ENCODE results near the gene FBXW5.

Gene FBXW5

DNA sequence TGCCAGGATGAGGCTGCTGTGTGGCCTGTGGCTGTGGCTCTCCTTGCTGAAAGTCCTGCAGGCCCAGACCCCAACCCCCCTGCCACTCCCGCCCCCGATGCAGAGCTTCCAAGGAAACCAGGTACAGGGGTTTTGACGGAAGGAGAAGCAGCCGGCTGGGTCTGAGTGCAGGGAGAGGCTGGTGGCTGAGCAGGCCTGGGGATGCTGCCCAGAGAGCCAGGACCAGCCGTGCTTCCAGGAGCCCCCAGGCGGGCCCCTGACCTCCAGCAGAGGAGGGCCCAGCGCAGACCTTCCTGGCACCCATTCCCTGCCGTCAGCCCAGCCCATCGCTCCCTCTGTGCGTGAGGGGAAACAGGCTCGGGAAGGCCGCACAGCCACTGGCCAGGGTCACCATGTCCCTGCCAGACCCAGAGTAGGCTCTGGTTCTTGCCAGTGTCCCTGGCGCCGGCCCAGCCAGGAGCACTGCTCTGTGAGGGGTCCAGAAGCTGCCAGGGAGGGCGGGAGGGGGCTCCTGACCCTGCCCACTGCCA lies 7.8 kb upstream of the FBXW5 start:
- H3K4me3 ChIP-seq: no peak overlapping the region
- peak overlapping the region in 1 of 21 experiments; percentile 25 for H3K27ac ChIP-seq

- H3K27ac ChIP-seq: peak within 1 kb of the TSS in 1 of 21 experiments; percentile 25
These were observed 7.2 kb upstream of the FBXW5 start, which contains the start of gene LCN12 for GRCh38 chr9:136951541-136952320. Gene LCN12 (plus strand): TSS chr9:136952273. CDS start chr9:136952328, 55 bp downstream.

GRCh38 chr9:136950656-136951276 lies 6.2 kb upstream of the FBXW5 start:
- H3K27ac ChIP-seq: peak overlapping the region in 17 of 21 experiments; percentile 57 to 97 (median 84)
- peak overlapping the region in 5 of 7 experiments; percentile 44 to 70 (median 56) for H3K4me3 ChIP-seq

More at GRCh38 chr9:136951541-136952320, 7.2 kb upstream of the FBXW5 start, which contains the start of gene LCN12:
- no peak within 1 kb of the TSS for H3K4me3 ChIP-seq

DNA sequence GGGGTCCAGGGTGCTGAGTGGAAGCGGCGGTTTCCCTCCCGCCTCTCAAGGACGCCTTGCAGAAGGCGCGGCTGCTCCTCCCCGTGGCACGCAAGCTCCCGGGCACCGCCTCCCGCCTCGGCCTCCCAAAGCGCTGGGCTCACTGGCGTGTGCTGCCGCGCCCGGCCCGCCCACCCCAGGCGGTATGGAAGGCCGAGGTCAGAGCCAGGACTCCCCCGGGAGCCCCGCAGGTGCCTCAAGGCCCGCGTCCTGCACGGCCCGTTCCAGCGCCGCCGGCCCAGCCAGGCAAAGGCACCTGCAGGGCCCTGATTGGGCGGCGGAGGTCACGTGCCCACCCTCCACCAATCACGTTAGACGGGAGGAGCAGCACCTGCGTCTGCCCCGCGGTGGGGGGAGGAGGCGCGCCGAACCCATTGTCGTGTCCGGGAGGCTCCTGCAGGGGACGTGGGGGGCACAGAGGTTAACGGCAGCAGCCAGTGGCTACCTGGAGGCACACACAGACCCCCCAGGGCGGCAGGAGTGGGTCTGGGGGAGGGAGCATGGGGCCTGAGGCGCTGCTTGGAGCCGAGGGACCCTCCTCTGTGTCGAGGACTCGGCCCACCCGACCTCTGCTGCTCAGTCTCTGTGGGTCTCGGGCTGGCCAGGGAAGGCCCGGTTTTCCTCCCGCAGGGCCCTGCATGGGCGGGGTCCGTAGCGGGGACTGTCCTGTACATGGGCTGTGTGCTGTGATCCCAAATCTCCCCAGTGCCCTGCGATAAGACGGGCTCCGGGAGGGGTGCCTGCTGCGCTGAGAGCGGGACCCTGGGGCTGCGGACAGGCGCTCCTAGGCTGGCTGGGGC lies 5.5 kb upstream of the FBXW5 start:
- H3K27ac ChIP-seq: peak overlapping the region in 20 of 21 experiments; percentile 57 to 97 (median 84)

GRCh38 chr9:136949239-136949816 lies 4.8 kb upstream of the FBXW5 start:
- peak overlapping the region in 20 of 21 experiments; percentile 57 to 97 (median 84) for H3K27ac ChIP-seq
- peak overlapping the region; percentile 39 to 70 (median 56) for H3K4me3 ChIP-seq

More for the DNA sequence above, 5.5 kb upstream of the FBXW5 start:
- H3K4me3 ChIP-seq: peak overlapping the region; percentile 39 to 70 (median 56)

- Histone ChIP-seq H3K4me3 (no peak overlapping the region), H3K27ac (peak overlapping the region in 2 of 21 experiments; percentile 38 to 63)
These were observed 3.5 kb upstream of the FBXW5 start for GRCh38 chr9:136947955-136948510.

DNA sequence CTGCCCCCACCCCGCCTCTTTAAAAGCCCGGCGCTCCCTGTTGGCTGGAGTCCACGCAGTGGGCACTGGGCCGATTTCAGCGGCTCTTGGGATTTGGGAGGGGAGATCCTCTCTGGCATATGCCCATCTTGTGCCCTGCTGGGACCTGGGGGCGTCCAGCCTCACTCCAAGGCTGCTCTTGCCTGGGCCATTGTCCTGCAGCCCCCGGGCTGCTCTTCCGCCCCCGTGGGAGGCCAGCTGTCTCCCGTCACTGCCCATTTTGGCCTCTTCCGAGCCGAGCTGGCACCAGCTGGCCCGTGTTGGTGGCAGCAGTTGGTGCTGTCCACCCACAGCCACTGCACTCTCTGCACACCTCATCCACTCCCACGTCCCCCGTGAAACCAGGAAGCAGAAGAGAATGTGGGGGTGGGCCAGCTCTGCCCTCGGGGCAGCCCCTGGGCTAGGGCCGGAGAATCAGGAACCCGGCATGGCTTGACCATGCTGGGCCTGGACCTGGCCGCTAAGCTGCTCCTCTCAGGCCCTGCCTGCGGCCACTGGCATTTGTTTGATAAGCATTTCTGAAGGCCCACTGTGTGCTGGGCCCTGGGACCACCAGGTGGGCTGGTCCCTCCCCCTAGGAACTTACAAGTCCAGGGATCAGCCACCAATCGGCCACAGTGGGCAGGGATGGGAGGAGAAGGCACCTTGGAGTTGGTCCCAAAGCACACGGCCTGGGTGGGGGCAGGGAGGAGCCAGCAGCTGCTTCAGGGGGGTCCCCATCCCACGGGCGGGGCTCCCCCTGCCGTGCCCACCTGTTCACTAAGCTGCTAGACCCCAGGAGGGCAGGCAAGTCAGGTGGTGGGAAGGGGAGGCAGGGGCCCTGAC lies 2.7 kb upstream of the FBXW5 start:
- peak overlapping the region in 3 of 21 experiments; percentile 14 to 63 (median 38) for H3K27ac ChIP-seq

GRCh38 chr9:136946228-136947027 lies 1.9 kb upstream of the FBXW5 start:
- Histone ChIP-seq H3K4me3 (no peak overlapping the region), H3K27ac (peak overlapping the region in 1 of 21 experiments; percentile 14)

More for the DNA sequence above, 2.7 kb upstream of the FBXW5 start:
- H3K4me3 ChIP-seq: no peak overlapping the region

GRCh38 chr9:136945333-136946227 lies 1.0 kb upstream of the FBXW5 start:
- H3K27ac ChIP-seq: no peak overlapping the region

DNA sequence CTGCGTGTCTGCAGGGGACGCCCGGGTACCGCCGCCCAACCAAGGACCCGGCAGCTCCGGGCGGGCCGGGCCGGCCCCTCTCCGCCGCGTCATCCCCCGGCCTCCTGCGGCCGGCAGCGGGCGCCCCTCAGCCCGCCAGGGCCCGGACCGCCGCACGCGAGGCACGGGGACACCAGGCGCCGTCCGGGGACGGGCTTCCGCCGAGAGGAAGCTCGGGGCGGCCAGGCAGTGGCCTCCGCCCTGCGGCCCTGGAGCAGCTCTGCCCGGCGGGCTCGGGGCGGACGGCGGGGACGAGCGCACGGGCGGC lies 373 bp downstream of the FBXW5 start:
- H3K4me3 ChIP-seq: peak overlapping the region; percentile 70 to 99 (median 88)
- H3K27ac ChIP-seq: peak overlapping the region; percentile 74 to 98 (median 93)

More at GRCh38 chr9:136945333-136946227, 1.0 kb upstream of the FBXW5 start:
- no peak overlapping the region for H3K4me3 ChIP-seq

GRCh38 chr9:136943291-136944211 lies 987 bp downstream of the FBXW5 start:
- peak overlapping the region; percentile 74 to 98 (median 93) for H3K27ac ChIP-seq
- H3K4me3 ChIP-seq: peak overlapping the region; percentile 70 to 99 (median 88)

DNA sequence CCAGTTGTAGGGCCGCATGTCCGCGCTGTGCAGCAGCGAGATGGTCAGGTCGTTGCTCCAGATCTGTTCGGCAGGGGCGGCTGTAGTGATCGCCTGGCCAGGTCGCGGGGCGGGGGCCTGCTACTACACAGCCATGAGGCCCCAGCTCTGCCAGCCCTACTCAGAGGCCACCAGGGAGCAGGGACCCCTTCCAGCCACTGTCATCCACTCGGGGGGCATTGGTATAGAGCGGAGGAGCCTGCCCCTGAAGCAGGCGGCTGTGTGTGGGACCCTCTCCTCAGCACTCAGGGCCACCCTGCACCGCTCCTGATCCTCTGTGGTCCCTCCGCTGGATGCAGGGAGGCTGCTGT lies 1.7 kb downstream of the FBXW5 start:
- H3K4me3 ChIP-seq: peak overlapping the region in 5 of 7 experiments; percentile 81 to 95 (median 88)
- H3K27ac ChIP-seq: peak overlapping the region in 10 of 21 experiments; percentile 90 to 98 (median 94)

DNA sequence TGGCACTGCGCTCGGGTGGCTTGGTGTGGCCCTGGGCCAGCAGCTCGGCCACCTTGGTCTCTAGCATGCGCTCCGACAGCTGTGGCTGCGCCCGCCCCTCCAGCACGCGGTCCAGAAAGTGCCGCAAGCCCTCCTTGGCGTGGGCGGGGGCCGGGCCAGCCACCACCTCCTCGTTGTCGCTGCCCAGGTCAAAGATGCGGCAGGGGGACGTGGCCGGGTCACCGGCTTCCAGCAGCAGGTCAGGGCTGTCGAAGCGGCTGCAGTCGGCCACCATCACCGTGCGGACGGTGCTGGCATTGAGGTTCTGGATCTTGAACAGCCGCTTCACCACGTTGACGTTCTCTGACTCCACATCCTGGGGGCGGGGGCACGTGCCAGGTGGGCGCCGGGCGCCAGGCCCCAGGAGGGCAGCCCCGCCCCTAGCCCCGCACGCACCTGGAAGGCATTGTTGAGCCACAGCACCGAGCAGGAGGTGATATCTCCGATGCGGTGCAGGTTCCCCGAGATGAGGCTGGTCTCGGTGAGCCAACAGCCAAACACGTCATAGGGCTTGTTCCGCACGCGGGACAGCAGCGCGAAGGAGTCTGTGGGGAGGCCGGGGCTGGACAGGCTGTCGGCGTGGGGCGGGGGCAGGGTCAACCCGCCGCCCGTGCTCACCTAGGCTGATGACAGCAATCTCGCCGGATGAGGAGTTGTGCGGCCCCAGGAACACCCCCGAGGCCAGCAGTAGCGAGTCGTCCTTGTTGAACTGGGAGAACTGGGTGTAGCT lies 2.2 kb downstream of the FBXW5 start:
- Histone ChIP-seq H3K27ac (peak overlapping the region in 2 of 21 experiments; percentile 93 to 94), H3K4me3 (peak overlapping the region in 1 of 7 experiments; percentile 87)

All from skin epidermis (tissue), 12 donors.